Liver (tissue), 9 donors: ENCODE results near the gene KCNK18. TPM values are rescaled to one million over a fixed set of nuclear protein-coding genes. Genes with fewer than 3 reads are reported as not detected.

Source experiments
- DNase-seq: peaks from one replicate; pipeline ENCODE4 v3.0.0-alpha.2; 2017; ENCODE audit warnings: low spot score
- H3K27ac ChIP-seq, 2 donors: one replicate each; pipeline ENCODE4 v1.7.0; 2013; ENCODE audit warnings: inconsistent platforms in 2 of 2, low read length in 2 of 2, control low read depth in 1 of 2, low read depth in 1 of 2, mild to moderate bottlenecking in 1 of 2
- H3K27me3 ChIP-seq, 4 donors: one replicate each; pipeline versions ENCODE4 v1.6.1 to v1.7.0; 2013; ENCODE audit warnings: low read length in 3 of 4, inconsistent platforms in 1 of 4, mild to moderate bottlenecking in 1 of 4, moderate library complexity in 1 of 4; ENCODE audit not compliant: control insufficient read depth in 4 of 4, insufficient read depth in 4 of 4
- H3K36me3 ChIP-seq, 4 donors: one replicate each; pipeline versions ENCODE4 v1.6.1 to v1.7.0; 2013; ENCODE audit warnings: low read length in 3 of 4, mild to moderate bottlenecking in 3 of 4, low read depth in 1 of 4, moderate library complexity in 1 of 4; ENCODE audit not compliant: control insufficient read depth in 4 of 4, insufficient read depth in 3 of 4
- H3K4me1 ChIP-seq, 4 donors: one replicate each; pipeline versions ENCODE4 v1.6.1 to v1.7.0; 2013; ENCODE audit warnings: low read length in 3 of 4, mild to moderate bottlenecking in 3 of 4, moderate library complexity in 1 of 4; ENCODE audit not compliant: control insufficient read depth in 4 of 4, insufficient read depth in 4 of 4
- H3K4me3 ChIP-seq, 3 donors: one replicate each; pipeline versions ENCODE4 v1.6.1 to v1.7.0; 2013; ENCODE audit warnings: low read length in 3 of 3, control low read depth in 1 of 3, low read depth in 1 of 3, mild to moderate bottlenecking in 1 of 3
- H3K9ac ChIP-seq, 2 donors: one replicate each; pipeline ENCODE4 v1.7.0; 2013; ENCODE audit warnings: low read length in 2 of 2, mild to moderate bottlenecking in 2 of 2, moderate library complexity in 2 of 2, control low read depth in 1 of 2, low read depth in 1 of 2
- H3K9me3 ChIP-seq, 4 donors: one replicate each; pipeline versions ENCODE4 v1.6.1 to v1.7.0; 2013; ENCODE audit warnings: low read length in 3 of 4; ENCODE audit not compliant: control insufficient read depth in 4 of 4
- ATF3 ChIP-seq: IDR thresholded peaks from 2 replicates; pipeline ENCODE4 v1.6.1; 2016; ENCODE audit warnings: antibody characterized with exemption
- CTCF ChIP-seq: fragments of 150-350 bp; IDR thresholded peaks from 2 replicates; pipeline ENCODE4 v1.5.1; 2017; ENCODE audit warnings: improper control_type of control experiment, low read depth, low read length; ENCODE audit not compliant: missing input control
- EGR1 ChIP-seq, 2 donors: IDR thresholded peaks; 2 replicates each; pipeline ENCODE4 v1.6.1; 2016 to 2018; ENCODE audit warnings: antibody characterized with exemption in 2 of 2, low read depth in 2 of 2
- FOXA1 ChIP-seq: IDR thresholded peaks from 2 replicates; pipeline ENCODE4 v1.6.1; 2016; ENCODE audit warnings: antibody characterized with exemption
- FOXA2 ChIP-seq: IDR thresholded peaks from 2 replicates; pipeline ENCODE4 v1.6.1; 2016; ENCODE audit warnings: antibody characterized with exemption
- GABPA ChIP-seq, 2 donors: IDR thresholded peaks in 1 of 2; conservative IDR thresholded peaks in 1 of 2; 2 replicates each; pipeline ENCODE4 v1.6.1; 2016; ENCODE audit warnings: antibody characterized with exemption in 2 of 2, mild to moderate bottlenecking in 1 of 2, moderate library complexity in 1 of 2
- HNF4A ChIP-seq, 2 donors: conservative IDR thresholded peaks; 2 replicates each; pipeline ENCODE4 v1.6.1; 2016; ENCODE audit warnings: antibody characterized with exemption in 2 of 2, mild to moderate bottlenecking in 2 of 2
- HNF4G ChIP-seq: IDR thresholded peaks from 2 replicates; pipeline ENCODE4 v1.6.1; 2016; ENCODE audit warnings: antibody characterized with exemption
- JUND ChIP-seq, 2 donors: IDR thresholded peaks; 2 replicates each; pipeline ENCODE4 v1.6.1; 2016; ENCODE audit warnings: antibody characterized with exemption in 2 of 2
- MAX ChIP-seq: IDR thresholded peaks from 2 replicates; pipeline ENCODE4 v1.6.1; 2016; ENCODE audit warnings: antibody characterized with exemption
- NR2F2 ChIP-seq: IDR thresholded peaks from 2 replicates; pipeline ENCODE4 v1.6.1; 2016; ENCODE audit warnings: antibody characterized with exemption
- RAD21 ChIP-seq, 2 donors: IDR thresholded peaks; 2 replicates each; pipeline ENCODE4 v1.6.1; 2016; ENCODE audit warnings: antibody characterized with exemption in 2 of 2, mild to moderate bottlenecking in 2 of 2
- REST ChIP-seq: IDR thresholded peaks from 2 replicates; pipeline ENCODE4 v1.6.1; 2016; ENCODE audit warnings: antibody characterized with exemption, mild to moderate bottlenecking
- RXRA ChIP-seq, 2 donors: IDR thresholded peaks; 2 replicates each; pipeline ENCODE4 v1.6.1; 2017 to 2018; ENCODE audit warnings: antibody characterized with exemption in 2 of 2, mild to moderate bottlenecking in 1 of 2
- SP1 ChIP-seq: IDR thresholded peaks from 2 replicates; pipeline ENCODE4 v1.6.1; 2018; ENCODE audit warnings: antibody characterized with exemption, mild to moderate bottlenecking
- YY1 ChIP-seq: IDR thresholded peaks from 2 replicates; pipeline ENCODE4 v1.6.1; 2016; ENCODE audit warnings: antibody characterized with exemption, mild to moderate bottlenecking
- ZBTB33 ChIP-seq: IDR thresholded peaks from 2 replicates; pipeline ENCODE4 v1.6.1; 2016; ENCODE audit warnings: antibody characterized with exemption
- WGBS: extraction: QIAGEN DNeasy Blood & Tissue Kit; methylation state at CpG from one replicate; pipeline ENCODE4 v1.1.7; 2013; 5-methylcytosine and 5-hydroxymethylcytosine counted together
- polyA plus RNA-seq, 2 donors: library from polyadenylated mRNA; stranded (reverse) in 1 of 2; unstranded in 1 of 2; fragments of 200-250 nt in 1 of 2; fragments of >200 nt in 1 of 2; fragmentation: Nextera tagmentation in 1 of 2; extraction: Ambion mirVana in 1 of 2; gene quantifications; one replicate each; pipeline versions ENCODE4 v1.2.1 to v1.2.3, GENCODE V29; 2013 to 2015
- total RNA-seq, 2 donors: library from RNA; depleted of rRNA; stranded (reverse); fragments of >200 nt; gene quantifications; one replicate each; pipeline ENCODE4 v1.2.3, GENCODE V29; 2014
- donor health status: healthy.
- donor health status: healthy.
- donor health status: healthy.
- donor health status: healthy.
- donor health status: healthy.

Gene KCNK18
- total RNA-seq = not detected
- polyA plus RNA-seq = not detected

- Histone ChIP-seq H3K4me1 (no peaks in the 10 kb centered on the region), H3K27me3 (peaks cover 0 to under 1% (median 0%) of the 10 kb centered on the region in 4 donors), H3K36me3 (no peaks in the 10 kb centered on the region), H3K27ac (no peak within 1 kb of the TSS), H3K9ac (no peak within 1 kb of the TSS), H3K9me3 (no peaks in the 10 kb centered on the region), H3K4me3 (no peak within 1 kb of the TSS)
- no peak for DNase-seq
- TF ChIP-seq MAX (no peak), RXRA (IDR thresholded peaks at IDR 0.05) (no peak), RAD21 (IDR thresholded peaks at IDR 0.05) (no peak), YY1 (no peak), ZBTB33 (no peak), JUND (IDR thresholded peaks at IDR 0.05) (no peak), SP1 (no peak), EGR1 (IDR thresholded peaks at IDR 0.05; ENCODE audit: low read depth in 2 of 2) (no peak), GABPA (IDR thresholded peaks at IDR 0.05 in 1 of 2, conservative IDR thresholded peaks at IDR 0.05 in 1 of 2) (no peak), CTCF (no peak), ATF3 (no peak), FOXA1 (no peak), REST (no peak), HNF4A (conservative IDR thresholded peaks at IDR 0.05) (no peak), NR2F2 (no peak)
- 84% methylated on average over 12 of the region's 12 CpGs for WGBS
Measured at GRCh38 chr10:117197189-117197588, at the start of gene KCNK18. Gene KCNK18, plus strand, starts transcription at chr10:117197489. Its CDS starts 0 bp downstream, at chr10:117197489.

GRCh38 chr10:117148284-117148683 is 49.0 kb upstream of the KCNK18 start:
- Histone ChIP-seq H3K27ac (no peak overlapping the region), H3K4me1 (no peaks in the 10 kb centered on the region), H3K36me3 (no peaks in the 10 kb centered on the region), H3K9me3 (peaks cover 0 to 7% (median 0%) of the 10 kb centered on the region in 4 donors), H3K9ac (no peak overlapping the region), H3K4me3 (no peak overlapping the region), H3K27me3 (peaks cover 0 to 12% (median 7%) of the 10 kb centered on the region in 4 donors)
- DNase-seq = no peak
- WGBS = 80% methylated on average over 3 of the region's 3 CpGs
- TF ChIP-seq SP1 (no peak), ATF3 (no peak), MAX (no peak), HNF4A (conservative IDR thresholded peaks at IDR 0.05) (no peak), JUND (IDR thresholded peaks at IDR 0.05) (no peak), GABPA (IDR thresholded peaks at IDR 0.05 in 1 of 2, conservative IDR thresholded peaks at IDR 0.05 in 1 of 2) (no peak), ZBTB33 (no peak), RXRA (IDR thresholded peaks at IDR 0.05) (no peak), RAD21 (IDR thresholded peaks at IDR 0.05) (no peak), HNF4G (no peak), REST (no peak), FOXA2 (no peak), EGR1 (IDR thresholded peaks at IDR 0.05; ENCODE audit: low read depth in 2 of 2) (no peak)
